Measurements from ENCODE around the gene MYL9. TPM values are rescaled to one million over a fixed set of nuclear protein-coding genes. Genes with fewer than 3 reads are reported as not detected.

Gene MYL9
- total RNA-seq, 4 donors from 2014 or later, result 34.2 to 99.0 (median 58.2) TPM

- H3K27ac ChIP-seq, result no peak overlapping the region
- H3K36me3 ChIP-seq, result peaks cover 0 to 28% (median 0%) of the 10 kb centered on the region in 3 donors
- H3K9me3 ChIP-seq, result no peaks in the 10 kb centered on the region
- no peaks in the 10 kb centered on the region for H3K27me3 ChIP-seq
- no peak overlapping the region for H3K4me3 ChIP-seq
- DNase-seq, result no peak
- H3K4me1 ChIP-seq, result no peaks in the 10 kb centered on the region
- TF ChIP-seq POLR2A (IDR thresholded peaks at IDR 0.05) (no peak), CTCF (IDR thresholded peaks at IDR 0.05) (no peak)
Measured at GRCh38 chr20:36582821-36583220, 41.5 kb downstream of the MYL9 start.

GRCh38 chr20:36584018-36584481 is 42.7 kb downstream of the MYL9 start:
- H3K4me1 ChIP-seq, result no peaks in the 10 kb centered on the region
- no peak overlapping the region for H3K4me3 ChIP-seq
- no peak for DNase-seq
- TF ChIP-seq CTCF (IDR thresholded peaks at IDR 0.05) (no peak), POLR2A (IDR thresholded peaks at IDR 0.05) (no peak)
- H3K36me3 ChIP-seq, result peaks cover 0 to 23% (median 0%) of the 10 kb centered on the region in 3 donors
- H3K9me3 ChIP-seq, result no peaks in the 10 kb centered on the region
- no peaks in the 10 kb centered on the region for H3K27me3 ChIP-seq
- no peak overlapping the region for H3K27ac ChIP-seq

GRCh38 chr20:36585410-36586125 is 44.2 kb downstream of the MYL9 start:
- Histone ChIP-seq H3K27me3 (no peaks in the 10 kb centered on the region), H3K36me3 (peaks cover 0 to 10% (median 0%) of the 10 kb centered on the region in 3 donors), H3K9me3 (no peaks in the 10 kb centered on the region), H3K4me3 (no peak overlapping the region), H3K4me1 (no peaks in the 10 kb centered on the region), H3K27ac (no peak overlapping the region)
- DNase-seq, result no peak
- TF ChIP-seq POLR2A (IDR thresholded peaks at IDR 0.05) (no peak), CTCF (IDR thresholded peaks at IDR 0.05) (no peak)

- H3K4me1 ChIP-seq, result no peaks in the 10 kb centered on the region
- DNase-seq, result no peak
- no peak overlapping the region for H3K4me3 ChIP-seq
- H3K27ac ChIP-seq, result peak overlapping the region in 1 of 4 donors; percentile 5
- H3K27me3 ChIP-seq, result no peaks in the 10 kb centered on the region
- TF ChIP-seq CTCF (IDR thresholded peaks at IDR 0.05) (no peak), POLR2A (IDR thresholded peaks at IDR 0.05) (no peak)
- peaks cover 0 to 9% (median 0%) of the 10 kb centered on the region in 3 donors for H3K36me3 ChIP-seq
- no peaks in the 10 kb centered on the region for H3K9me3 ChIP-seq
Measured at GRCh38 chr20:36587388-36588070, 46.2 kb downstream of the MYL9 start.

GRCh38 chr20:36591281-36591680 is 50.0 kb downstream of the MYL9 start:
- H3K4me3 ChIP-seq, result no peak overlapping the region
- peak overlapping the region in 1 of 4 donors; percentile 25 for H3K27ac ChIP-seq
- no peaks in the 10 kb centered on the region for H3K9me3 ChIP-seq
- DNase-seq, result no peak
- no peak for TF ChIP-seq POLR2A (IDR thresholded peaks at IDR 0.05)
- TF ChIP-seq CTCF (IDR thresholded peaks at IDR 0.05), result no peak
- no peaks in the 10 kb centered on the region for H3K27me3 ChIP-seq
- H3K4me1 ChIP-seq, result peaks cover 0 to 11% (median 4%) of the 10 kb centered on the region in 4 donors
- H3K36me3 ChIP-seq, result peaks cover 0 to 4% (median 0%) of the 10 kb centered on the region in 3 donors

Data from Peyer's patch (tissue), 4 donors.